SK-N-MC (cell line): ENCODE data around the gene WWC1.

Experiments used
- EZH2 ChIP-seq: fragments of 200-600 bp; sonication (generic); IDR thresholded peaks from one replicate; pipeline ENCODE4 v1.6.1; 2017; ENCODE audit warnings: antibody characterized with exemption
- POLR2AphosphoS5 ChIP-seq: IDR thresholded peaks from 2 replicates; pipeline ENCODE4 v1.6.1; 2012; ENCODE audit warnings: mild to moderate bottlenecking, low read depth, low read length, borderline replicate concordance

GRCh38 chr5:168468836-168469235 lies 177.4 kb downstream of the WWC1 start:
- no peak for TF ChIP-seq EZH2
- TF ChIP-seq POLR2AphosphoS5 = no peak
